Karpas-422 (cell line): ENCODE results near the gene NME1. TPM values are rescaled to one million over a fixed set of nuclear protein-coding genes. Genes with fewer than 3 reads are reported as not detected.
"Not testable (repeated sequence)": the region's sequence is repeated elsewhere in the genome, so short reads cannot be mapped to it uniquely, and the experiment has no call there.

Source experiments
- DNase-seq: peaks from one replicate; pipeline ENCODE4 v3.0.0-alpha.2; 2015
- H2AFZ ChIP-seq: fragments of 200-600 bp; sonication (generic); 2 replicates; pipeline ENCODE4 v1.6.1; 2014; ENCODE audit warnings: antibody characterized with exemption, low read length, mixed read lengths
- H3K27ac ChIP-seq: fragments of 200-600 bp; sonication (generic); 2 replicates; pipeline ENCODE4 v1.5.1; 2014; ENCODE audit warnings: mild to moderate bottlenecking, low read length, moderate library complexity
- H3K27me3 ChIP-seq: fragments of 200-600 bp; sonication (generic); 2 replicates; pipeline ENCODE4 v1.6.1; 2014; ENCODE audit warnings: low read length, mixed read lengths
- H3K36me3 ChIP-seq: fragments of 200-600 bp; sonication (generic); 2 replicates; pipeline ENCODE4 v1.6.1; 2014; ENCODE audit warnings: low read length, mixed read lengths; ENCODE audit not compliant: insufficient read depth
- H3K4me1 ChIP-seq: fragments of 200-600 bp; sonication (generic); 2 replicates; pipeline ENCODE4 v1.6.1; 2014; ENCODE audit warnings: mild to moderate bottlenecking, low read length, mixed read lengths
- H3K4me2 ChIP-seq: fragments of 200-600 bp; sonication (generic); 2 replicates; pipeline ENCODE4 v1.6.1; 2014; ENCODE audit warnings: low read length, low read depth, mild to moderate bottlenecking; ENCODE audit not compliant: poor library complexity, severe bottlenecking
- H3K4me3 ChIP-seq: fragments of 200-600 bp; sonication (generic); 2 replicates; pipeline ENCODE4 v1.5.1; 2014; ENCODE audit warnings: mild to moderate bottlenecking, antibody characterized with exemption, low read length, mixed read lengths
- H3K79me2 ChIP-seq: fragments of 200-600 bp; sonication (generic); 2 replicates; pipeline ENCODE4 v1.6.1; 2014; ENCODE audit warnings: mild to moderate bottlenecking, low read length, mixed read lengths
- H3K9ac ChIP-seq: fragments of 200-600 bp; sonication (generic); 2 replicates; pipeline ENCODE4 v1.6.0; 2014; ENCODE audit warnings: low read length
- H3K9me2 ChIP-seq: fragments of 200-600 bp; sonication (generic), shearing (Covaris generic); replicated peaks from 2 replicates; pipeline ENCODE4 v1.6.0; 2014; ENCODE audit warnings: mild to moderate bottlenecking, low read length, moderate library complexity; ENCODE audit not compliant: insufficient read depth
- H3K9me3 ChIP-seq: fragments of 300-700, 200-600 bp; sonication (generic); 2 replicates; pipeline ENCODE4 v1.6.1; 2014; ENCODE audit warnings: low read length, mixed read lengths
- H4K20me1 ChIP-seq: fragments of 200-600 bp; sonication (generic); 2 replicates; pipeline ENCODE4 v1.6.1; 2014; ENCODE audit warnings: mild to moderate bottlenecking, antibody characterized with exemption, low read length, low read depth; ENCODE audit not compliant: insufficient read depth
- total RNA-seq: library from RNA; depleted of rRNA; stranded (reverse); fragments of >200 nt; shearing (Covaris generic); gene quantifications from 2 replicates; pipeline ENCODE4 v1.2.3, GENCODE V29; 2014; ENCODE audit warnings: low replicate concordance

NME1 gene
- total RNA-seq, 1 experiment from 2014 or later: 148 TPM

DNA sequence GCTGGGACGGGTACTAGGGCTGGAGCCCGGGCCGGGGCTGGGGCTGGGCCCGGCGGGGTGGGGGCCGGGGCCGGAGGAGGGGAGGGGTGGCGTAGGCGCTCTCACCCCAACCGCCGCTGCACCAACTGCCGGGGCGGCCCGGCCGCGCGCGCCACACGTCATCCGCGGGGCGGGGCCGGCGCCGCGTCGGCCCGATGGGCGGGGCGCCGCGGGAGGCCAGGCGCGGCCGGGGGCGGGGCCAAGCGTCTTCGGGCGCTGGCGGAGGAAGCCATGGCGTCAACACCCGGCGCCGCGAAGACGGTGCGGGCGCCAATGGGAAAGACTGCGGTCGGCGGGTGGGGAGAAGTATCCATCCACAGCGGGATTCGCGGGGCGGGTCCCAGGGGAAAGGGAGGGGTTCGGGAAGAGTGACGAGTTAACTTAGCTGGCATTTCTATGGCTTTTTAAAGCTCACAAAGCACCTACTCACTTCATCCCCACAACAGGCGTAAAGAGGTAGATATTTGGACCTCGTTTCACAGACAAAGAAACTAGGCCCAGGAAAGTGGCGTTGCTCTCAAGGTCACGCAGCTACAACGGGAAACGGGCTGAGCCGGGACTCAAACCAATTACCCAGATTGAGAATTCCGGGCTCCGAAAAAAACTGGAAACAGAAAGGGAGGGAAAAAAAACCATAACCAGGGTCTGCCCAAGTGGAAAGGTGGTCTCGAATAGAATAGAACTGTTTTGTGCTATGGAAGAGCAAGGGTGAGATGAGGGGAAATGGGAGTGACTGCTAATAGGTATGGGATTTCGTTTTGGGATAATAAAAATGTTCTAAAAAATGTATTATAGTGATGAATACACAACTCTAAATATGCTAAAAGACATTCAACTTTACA is 32.4 kb upstream of the NME1 start, which contains the start of gene SPAG9:
Gene SPAG9 (minus strand): TSS at position 130 of the 881 bp plus-strand sequence. CDS start 212 bp downstream, outside the sequence.
- Histone ChIP-seq H3K9me2 (no peaks in the 10 kb centered on the region), H3K4me1 (peaks cover 38% of the 10 kb centered on the region), H3K79me2 (peaks cover 46% of the 10 kb centered on the region), H3K4me2 (peak within 1 kb of the TSS; percentile 98), H3K27me3 (no peaks in the 10 kb centered on the region), H3K27ac (peak within 1 kb of the TSS; percentile 73), H3K9me3 (no peaks in the 10 kb centered on the region), H2AFZ (peak within 1 kb of the TSS; percentile 80), H4K20me1 (peaks cover 11% of the 10 kb centered on the region; the same call in 1 of the 2 replicates), H3K9ac (peak within 1 kb of the TSS; percentile 95), H3K36me3 (no peaks in the 10 kb centered on the region), H3K4me3 (peak within 1 kb of the TSS; percentile 99)
- peak; percentile 98 for DNase-seq

DNA sequence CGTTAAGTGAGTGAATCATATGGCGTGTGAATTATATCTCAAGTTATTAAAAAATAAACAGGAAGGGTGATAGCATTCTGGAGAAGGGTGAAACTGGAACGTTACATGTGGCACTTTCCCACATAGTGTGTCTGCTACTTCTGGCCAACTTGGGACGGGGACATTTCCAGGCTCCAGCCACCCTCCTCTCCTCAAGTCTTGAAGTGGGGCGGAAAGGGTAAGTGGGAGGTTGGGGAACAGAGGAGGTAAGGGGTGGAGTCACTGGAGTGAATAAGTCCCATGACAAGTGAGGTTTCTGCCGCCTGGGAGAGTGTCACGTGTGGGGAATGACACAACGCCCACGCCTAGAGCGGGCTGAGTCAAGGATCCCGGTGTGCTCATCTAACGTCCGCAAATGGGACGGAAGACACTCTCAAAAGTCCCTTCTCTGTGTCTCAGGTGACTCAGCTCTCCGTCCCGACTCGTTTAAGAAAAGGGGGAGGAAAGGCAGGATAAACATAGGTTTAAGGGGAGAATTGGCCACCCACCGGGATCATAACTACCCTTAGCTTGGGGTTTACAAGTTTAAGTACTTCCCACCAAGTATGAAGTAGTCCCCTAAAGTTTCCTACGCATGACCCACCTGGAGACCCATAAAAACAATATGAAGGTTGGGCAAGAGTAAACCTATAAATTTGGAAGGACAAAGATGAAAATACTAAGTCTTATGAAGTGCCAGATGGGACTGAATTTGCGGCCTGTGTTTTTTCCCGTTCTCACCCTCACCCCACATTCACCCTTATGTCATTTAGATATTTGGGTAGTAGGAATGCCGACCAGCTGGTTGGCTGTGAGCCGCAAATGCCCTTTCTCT is 31.5 kb upstream of the NME1 start:
- peaks cover 11% of the 10 kb centered on the region; the same call in 1 of the 2 replicates for H4K20me1 ChIP-seq
- no peaks in the 10 kb centered on the region for H3K9me2 ChIP-seq
- peaks cover 35% of the 10 kb centered on the region for H3K4me1 ChIP-seq
- H3K27ac ChIP-seq: peak overlapping the region; percentile 73; the same call in 1 of the 2 replicates
- peak overlapping the region; percentile 89 for H3K9ac ChIP-seq
- no peaks in the 10 kb centered on the region for H3K27me3 ChIP-seq
- H3K79me2 ChIP-seq: peaks cover 37% of the 10 kb centered on the region
- peak overlapping the region; percentile 98 for H3K4me2 ChIP-seq
- no peaks in the 10 kb centered on the region for H3K9me3 ChIP-seq
- peak overlapping the region; percentile 85 for H3K4me3 ChIP-seq
- H2AFZ ChIP-seq: peak overlapping the region; percentile 54; the same call in 1 of the 2 replicates
- DNase-seq: peak; percentile 79
- H3K36me3 ChIP-seq: no peaks in the 10 kb centered on the region

- not testable (repeated sequence) for H3K27ac ChIP-seq, H3K4me2 ChIP-seq
These were observed 30.8 kb upstream of the NME1 start for GRCh38 chr17:51122473-51123115.

DNA sequence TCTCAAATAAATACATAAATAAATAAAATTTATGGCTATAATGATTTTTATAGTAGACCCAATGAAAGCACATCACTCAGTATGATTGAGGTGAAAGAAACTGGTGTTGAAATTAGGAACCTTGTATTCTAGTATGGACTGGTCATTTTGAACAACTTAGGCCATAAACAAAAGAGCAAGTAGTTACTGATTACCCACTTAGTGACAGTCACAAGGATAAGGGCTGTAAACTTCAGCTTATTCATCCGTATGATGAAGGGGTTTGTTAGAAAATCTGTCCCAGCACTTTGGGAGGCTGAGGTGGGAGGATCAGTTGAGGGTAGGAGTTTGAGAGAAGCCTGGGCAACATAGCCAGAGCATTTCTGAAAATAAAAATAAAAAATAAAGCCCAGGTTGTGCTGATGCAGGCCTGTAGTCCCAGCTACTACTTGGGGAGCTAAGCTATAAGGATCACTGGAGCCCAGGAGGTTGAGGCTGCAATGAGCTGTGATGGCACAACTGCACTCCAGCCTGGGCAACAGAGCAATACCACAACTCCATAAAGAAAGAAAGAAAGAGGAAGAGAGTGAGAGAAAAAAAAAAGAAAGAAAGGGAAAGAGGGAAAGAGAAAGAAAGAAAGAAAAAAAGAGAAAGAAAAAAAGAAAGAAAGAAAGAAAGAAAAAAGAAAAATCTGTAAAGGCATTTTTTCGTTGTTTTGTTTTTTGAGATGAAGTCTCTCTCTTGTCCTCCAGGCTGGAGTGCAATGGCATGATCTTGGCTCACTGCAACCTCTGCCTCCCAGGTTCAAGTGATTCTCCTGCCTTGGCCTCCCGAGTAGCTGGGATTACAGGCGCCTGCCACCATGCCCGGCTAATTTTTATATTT is 28.5 kb upstream of the NME1 start:
- Histone ChIP-seq H3K4me3 (no peak overlapping the region), H3K4me1 (peaks cover 20% of the 10 kb centered on the region), H3K4me2 (no peak overlapping the region), H3K9me2 (no peaks in the 10 kb centered on the region), H3K36me3 (no peaks in the 10 kb centered on the region), H2AFZ (no peak overlapping the region), H3K79me2 (peaks cover 7% of the 10 kb centered on the region), H3K9me3 (no peaks in the 10 kb centered on the region), H3K27ac (no peak overlapping the region), H4K20me1 (0 out of 2 replicates have a peak, but pooled peaks cover under 1% of the 10 kb centered on the region), H3K27me3 (no peaks in the 10 kb centered on the region), H3K9ac (no peak overlapping the region)
- no peak for DNase-seq

More at GRCh38 chr17:51122473-51123115, 30.8 kb upstream of the NME1 start:
- not testable (repeated sequence) for H3K4me3 ChIP-seq, H3K27me3 ChIP-seq, DNase-seq, H3K36me3 ChIP-seq, H3K9ac ChIP-seq, H3K9me3 ChIP-seq, H3K9me2 ChIP-seq, H2AFZ ChIP-seq
- Histone ChIP-seq H3K79me2 (peaks cover 30% of the 10 kb centered on the region), H4K20me1 (peaks cover 11% of the 10 kb centered on the region; the same call in 1 of the 2 replicates), H3K4me1 (peaks cover 30% of the 10 kb centered on the region)

- H3K4me2 ChIP-seq: no peak overlapping the region
- DNase-seq: peak; percentile 86
- no peak overlapping the region for H2AFZ ChIP-seq
These were observed 25.3 kb upstream of the NME1 start for GRCh38 chr17:51128076-51128475.

GRCh38 chr17:51132964-51133319 is 20.4 kb upstream of the NME1 start:
- Histone ChIP-seq H3K27me3 (no peaks in the 10 kb centered on the region), H3K79me2 (no peaks in the 10 kb centered on the region), H3K9me2 (no peaks in the 10 kb centered on the region), H3K9ac (no peak overlapping the region), H3K27ac (no peak overlapping the region), H3K4me1 (peaks cover 15% of the 10 kb centered on the region), H4K20me1 (no peaks in the 10 kb centered on the region), H3K36me3 (no peaks in the 10 kb centered on the region), H3K4me3 (no peak overlapping the region), H3K4me2 (no peak overlapping the region), H3K9me3 (no peaks in the 10 kb centered on the region), H2AFZ (no peak overlapping the region)
- DNase-seq: no peak

More at GRCh38 chr17:51128076-51128475, 25.3 kb upstream of the NME1 start:
- no peaks in the 10 kb centered on the region for H3K9me2 ChIP-seq
- peaks cover 20% of the 10 kb centered on the region for H3K4me1 ChIP-seq
- no peak overlapping the region for H3K27ac ChIP-seq
- H3K9ac ChIP-seq: no peak overlapping the region
- no peaks in the 10 kb centered on the region for H3K79me2 ChIP-seq
- no peaks in the 10 kb centered on the region for H4K20me1 ChIP-seq
- H3K4me3 ChIP-seq: no peak overlapping the region
- no peaks in the 10 kb centered on the region for H3K9me3 ChIP-seq
- no peaks in the 10 kb centered on the region for H3K36me3 ChIP-seq
- H3K27me3 ChIP-seq: no peaks in the 10 kb centered on the region

DNA sequence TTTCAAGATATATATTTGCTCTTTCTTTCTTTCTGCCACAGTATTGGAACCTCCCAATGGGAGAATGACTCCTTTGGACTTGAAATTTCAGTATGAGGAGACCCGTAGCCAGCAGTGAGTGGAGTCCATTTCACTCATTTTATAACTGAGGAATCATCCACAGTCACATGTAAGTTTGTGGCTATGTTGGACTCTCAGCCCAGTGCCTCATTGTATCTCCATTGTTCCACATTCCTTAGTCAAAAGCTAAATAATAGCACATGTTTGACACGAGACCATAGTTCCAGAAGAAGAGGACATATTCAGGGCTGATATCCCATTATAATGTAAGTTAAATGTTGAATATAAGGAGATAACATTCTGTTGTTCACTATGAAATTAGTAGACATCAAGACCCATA is 20.0 kb upstream of the NME1 start:
- no peak overlapping the region for H2AFZ ChIP-seq
- no peaks in the 10 kb centered on the region for H3K9me3 ChIP-seq
- no peak for DNase-seq
- no peak overlapping the region for H3K4me3 ChIP-seq
- H3K36me3 ChIP-seq: no peaks in the 10 kb centered on the region
- H3K9me2 ChIP-seq: no peaks in the 10 kb centered on the region
- no peaks in the 10 kb centered on the region for H4K20me1 ChIP-seq
- no peak overlapping the region for H3K9ac ChIP-seq
- peaks cover 11% of the 10 kb centered on the region for H3K4me1 ChIP-seq
- H3K27me3 ChIP-seq: no peaks in the 10 kb centered on the region
- H3K79me2 ChIP-seq: no peaks in the 10 kb centered on the region
- H3K4me2 ChIP-seq: no peak overlapping the region
- no peak overlapping the region for H3K27ac ChIP-seq
